ENCODE results near the gene MBOAT2. TPM values are rescaled to one million over a fixed set of nuclear protein-coding genes. Genes with fewer than 3 reads are reported as not detected.
A peak's percentile ranks its signal among the peaks of the same experiment; 100 is the strongest.

MBOAT2 gene
- total RNA-seq, 1 donor from 2014 or later: 94.7 TPM

- TF ChIP-seq CTCF (IDR thresholded peaks at IDR 0.05): no peak
- no peak for DNase-seq (ENCODE audit: extremely low spot score, unreplicated experiment)
- no peaks in the 10 kb centered on the region for H3K36me3 Mint-ChIP-seq (ENCODE audit: unreplicated experiment)
- H3K4me3 Mint-ChIP-seq (ENCODE audit: unreplicated experiment): no peak overlapping the region
- no peaks in the 10 kb centered on the region for H3K27me3 Mint-ChIP-seq (ENCODE audit: unreplicated experiment)
- no peaks in the 10 kb centered on the region for H3K9me3 Mint-ChIP-seq (ENCODE audit: unreplicated experiment)
- H3K4me1 Mint-ChIP-seq (ENCODE audit: unreplicated experiment): peaks cover 50% of the 10 kb centered on the region
- H3K27ac Mint-ChIP-seq (ENCODE audit: unreplicated experiment): no peak overlapping the region
These were observed 16.1 kb downstream of the MBOAT2 start for GRCh38 chr2:8987410-8987809.

- TF ChIP-seq CTCF (IDR thresholded peaks at IDR 0.05): peak; percentile 26
- H3K9me3 Mint-ChIP-seq (ENCODE audit: unreplicated experiment): no peaks in the 10 kb centered on the region
- H3K27ac Mint-ChIP-seq (ENCODE audit: unreplicated experiment): no peak overlapping the region
- DNase-seq (ENCODE audit: extremely low spot score, unreplicated experiment): no peak
- no peaks in the 10 kb centered on the region for H3K36me3 Mint-ChIP-seq (ENCODE audit: unreplicated experiment)
- no peaks in the 10 kb centered on the region for H3K27me3 Mint-ChIP-seq (ENCODE audit: unreplicated experiment)
- H3K4me3 Mint-ChIP-seq (ENCODE audit: unreplicated experiment): no peak overlapping the region
- H3K4me1 Mint-ChIP-seq (ENCODE audit: unreplicated experiment): peaks cover 53% of the 10 kb centered on the region
These were observed 17.0 kb downstream of the MBOAT2 start for GRCh38 chr2:8986327-8986976.

GRCh38 chr2:8985561-8986326 is 17.7 kb downstream of the MBOAT2 start:
- peaks cover 53% of the 10 kb centered on the region for H3K4me1 Mint-ChIP-seq (ENCODE audit: unreplicated experiment)
- no peak overlapping the region for H3K4me3 Mint-ChIP-seq (ENCODE audit: unreplicated experiment)
- DNase-seq (ENCODE audit: extremely low spot score, unreplicated experiment): no peak
- H3K27ac Mint-ChIP-seq (ENCODE audit: unreplicated experiment): peak overlapping the region; percentile 83
- no peak for TF ChIP-seq CTCF (IDR thresholded peaks at IDR 0.05)
- H3K36me3 Mint-ChIP-seq (ENCODE audit: unreplicated experiment): no peaks in the 10 kb centered on the region
- no peaks in the 10 kb centered on the region for H3K27me3 Mint-ChIP-seq (ENCODE audit: unreplicated experiment)
- H3K9me3 Mint-ChIP-seq (ENCODE audit: unreplicated experiment): no peaks in the 10 kb centered on the region

- Mint-ChIP-seq H3K27ac (ENCODE audit: unreplicated experiment) (peak overlapping the region; percentile 83), H3K36me3 (ENCODE audit: unreplicated experiment) (peaks cover 2% of the 10 kb centered on the region), H3K27me3 (ENCODE audit: unreplicated experiment) (no peaks in the 10 kb centered on the region), H3K4me3 (ENCODE audit: unreplicated experiment) (peak overlapping the region; percentile 31), H3K4me1 (ENCODE audit: unreplicated experiment) (peaks cover 56% of the 10 kb centered on the region), H3K9me3 (ENCODE audit: unreplicated experiment) (no peaks in the 10 kb centered on the region)
- TF ChIP-seq CTCF (IDR thresholded peaks at IDR 0.05): no peak
- DNase-seq (ENCODE audit: extremely low spot score, unreplicated experiment): no peak
These were observed 18.6 kb downstream of the MBOAT2 start for GRCh38 chr2:8984855-8985254.

DNA sequence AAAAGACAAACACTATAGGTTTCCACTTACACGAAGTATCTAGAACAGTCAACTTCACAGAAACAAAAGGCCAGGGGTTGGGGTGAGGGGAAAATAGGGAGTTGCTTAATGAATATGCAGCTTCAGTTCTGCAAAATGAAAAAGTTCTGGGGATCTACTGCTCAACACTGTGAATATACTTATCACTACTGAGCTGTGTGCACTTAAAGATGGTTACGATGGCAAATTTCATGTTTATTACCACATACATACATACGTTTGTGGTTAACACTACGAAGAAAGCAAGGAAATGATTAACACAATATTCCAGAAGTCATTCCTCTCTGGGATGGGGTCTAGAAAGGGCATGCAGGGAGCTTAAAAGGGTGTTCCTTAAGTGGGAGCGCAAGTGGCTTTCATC is 19.3 kb downstream of the MBOAT2 start:
- no peaks in the 10 kb centered on the region for H3K27me3 Mint-ChIP-seq (ENCODE audit: unreplicated experiment)
- peak overlapping the region; percentile 3 for H3K4me3 Mint-ChIP-seq (ENCODE audit: unreplicated experiment)
- no peak for DNase-seq (ENCODE audit: extremely low spot score, unreplicated experiment)
- peaks cover 58% of the 10 kb centered on the region for H3K4me1 Mint-ChIP-seq (ENCODE audit: unreplicated experiment)
- TF ChIP-seq CTCF (IDR thresholded peaks at IDR 0.05): no peak
- peaks cover 2% of the 10 kb centered on the region for H3K36me3 Mint-ChIP-seq (ENCODE audit: unreplicated experiment)
- no peaks in the 10 kb centered on the region for H3K9me3 Mint-ChIP-seq (ENCODE audit: unreplicated experiment)
- peak overlapping the region; percentile 83 for H3K27ac Mint-ChIP-seq (ENCODE audit: unreplicated experiment)
